Mesodermal cell (in vitro differentiated cells): ENCODE data around the gene NDFIP1.

Experiments used
- H3K27ac ChIP-seq: 2 replicates; pipeline ENCODE4 v1.7.0; 2013; ENCODE audit warnings: mild to moderate bottlenecking, low read depth, low read length, moderate library complexity; ENCODE audit not compliant: severe bottlenecking
- H3K36me3 ChIP-seq: 2 replicates; pipeline ENCODE4 v1.7.1; 2013; ENCODE audit warnings: mild to moderate bottlenecking, low read length, moderate library complexity; ENCODE audit not compliant: control insufficient read depth, insufficient read depth
- H3K4me1 ChIP-seq: one replicate; pipeline ENCODE4 v1.7.1; 2013; ENCODE audit warnings: mild to moderate bottlenecking, low read length; ENCODE audit not compliant: insufficient read depth, control insufficient read depth, poor library complexity, severe bottlenecking
- H3K4me3 ChIP-seq: 2 replicates; pipeline ENCODE4 v1.7.0; 2013; ENCODE audit warnings: low read length, control low read depth, mild to moderate bottlenecking; ENCODE audit not compliant: insufficient read depth, poor library complexity, severe bottlenecking; ENCODE audit errors: extremely low read depth
- H3K9me3 ChIP-seq: 2 replicates; pipeline ENCODE4 v1.7.1; 2013; ENCODE audit warnings: mild to moderate bottlenecking, low read length, moderate library complexity; ENCODE audit not compliant: control insufficient read depth
- WGBS, 2 experiments: methylation state at CpG; one replicate each; pipeline ENCODE4 v1.1.5; 2013; ENCODE audit warnings: missing lambda C conversion rate in 2 of 2; ENCODE audit not compliant: insufficient coverage in 2 of 2; 5-methylcytosine and 5-hydroxymethylcytosine counted together

NDFIP1 gene

DNA sequence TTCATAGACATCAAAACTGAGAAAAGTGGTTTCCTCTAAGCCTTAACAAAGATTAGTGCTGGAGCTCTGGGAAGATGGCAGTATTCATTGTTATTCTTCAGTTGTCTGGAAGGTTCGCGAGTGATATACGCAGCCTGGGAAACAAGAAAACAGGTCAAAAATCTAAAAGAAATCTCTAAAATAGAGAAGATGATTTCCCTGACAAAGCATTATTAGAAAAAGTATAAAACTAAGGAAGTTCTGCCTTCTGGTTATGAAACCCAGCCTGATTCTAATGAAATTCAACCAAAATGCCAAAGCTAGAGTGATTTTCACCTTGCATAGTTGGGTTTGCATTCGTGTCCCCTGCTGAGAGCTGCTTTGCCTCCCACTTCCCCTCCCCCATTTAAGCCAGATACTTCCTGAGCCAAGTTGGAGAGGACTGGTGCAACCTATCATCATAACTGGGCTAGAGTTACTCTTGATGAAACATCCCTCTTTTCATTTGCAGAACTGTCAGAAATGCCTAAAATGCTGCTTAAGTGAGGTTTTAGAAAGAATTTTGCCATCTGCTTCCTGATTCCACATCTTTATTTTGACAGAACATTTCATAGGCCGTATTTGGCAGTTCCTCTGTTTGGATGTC, 48.4 kb downstream of the NDFIP1 start:
- no peak overlapping the region for H3K4me3 ChIP-seq
- peaks cover 51% of the 10 kb centered on the region for H3K4me1 ChIP-seq
- H3K36me3 ChIP-seq = peaks cover 10% of the 10 kb centered on the region
- no peaks in the 10 kb centered on the region for H3K9me3 ChIP-seq
- 20 to 50% methylated on average over 1 to 2 of the region's 5 CpGs for WGBS, 2 experiments
- H3K27ac ChIP-seq = peak overlapping the region; percentile 58

DNA sequence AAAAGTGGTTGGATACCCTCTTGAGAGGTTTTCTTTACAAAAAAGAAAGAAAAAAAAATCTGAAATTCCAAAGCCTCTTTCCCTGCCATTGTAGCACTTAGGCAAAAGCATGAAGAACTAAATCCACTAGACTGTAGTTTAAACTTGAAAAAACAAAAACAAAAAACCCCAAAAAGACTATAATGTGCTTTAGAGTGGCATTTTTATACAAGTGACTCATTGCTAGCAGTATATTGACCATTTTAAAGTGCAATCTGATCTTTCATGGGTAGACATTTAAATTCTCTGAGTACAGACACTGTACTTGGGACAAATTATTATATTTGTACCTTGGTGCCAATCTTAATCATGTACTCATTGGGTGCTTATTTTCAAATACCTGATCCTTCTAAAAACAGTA, 50.8 kb downstream of the NDFIP1 start:
- H3K4me3 ChIP-seq = no peak overlapping the region
- peaks cover 36% of the 10 kb centered on the region for H3K4me1 ChIP-seq
- H3K27ac ChIP-seq = no peak overlapping the region
- peaks cover 4% of the 10 kb centered on the region for H3K36me3 ChIP-seq
- H3K9me3 ChIP-seq = no peaks in the 10 kb centered on the region

DNA sequence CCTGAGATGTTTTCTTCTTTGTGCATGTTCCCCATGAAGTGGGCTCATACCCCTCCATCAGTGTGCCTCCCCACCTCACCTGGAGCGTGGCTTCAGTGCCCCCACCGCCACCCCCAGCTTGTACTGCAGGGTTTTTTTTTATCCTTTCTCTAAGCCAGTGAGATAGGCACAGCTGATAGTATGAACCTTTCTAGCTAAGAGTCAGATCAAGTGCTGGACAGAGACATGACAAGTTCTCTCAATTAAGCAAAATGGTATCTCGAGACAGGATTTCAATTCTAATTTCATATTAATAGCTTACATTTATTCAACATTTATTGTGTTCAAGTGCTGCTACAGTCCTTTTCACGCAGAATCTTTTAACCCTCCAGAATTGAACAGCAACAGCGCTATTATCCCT, 55.7 kb downstream of the NDFIP1 start:
- Histone ChIP-seq H3K9me3 (no peaks in the 10 kb centered on the region), H3K27ac (no peak overlapping the region), H3K4me3 (no peak overlapping the region), H3K4me1 (peaks cover 26% of the 10 kb centered on the region), H3K36me3 (no peaks in the 10 kb centered on the region)
- WGBS, 2 experiments = 89 to 96% methylated on average over 2 to 4 of the region's 5 CpGs

DNA sequence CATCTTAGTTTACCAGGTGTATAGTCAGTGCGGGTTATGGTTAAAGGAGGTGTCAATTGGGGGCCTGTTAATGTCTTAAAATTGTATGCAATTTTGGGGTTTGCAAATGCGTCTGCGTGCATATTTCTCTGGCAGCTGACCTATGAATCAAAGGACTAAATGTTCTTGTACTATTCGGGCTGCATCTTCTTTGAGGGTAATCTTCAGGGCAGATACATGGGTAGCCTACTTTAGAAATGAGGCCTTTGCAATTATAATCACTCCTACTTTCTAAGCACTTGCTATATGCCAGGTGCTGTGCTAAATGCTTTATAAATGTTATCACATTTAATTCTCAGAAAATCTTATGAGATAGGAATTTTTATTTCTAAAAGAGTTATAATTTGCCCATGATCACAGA, 58.2 kb downstream of the NDFIP1 start:
- H3K36me3 ChIP-seq = no peaks in the 10 kb centered on the region
- no peak overlapping the region for H3K4me3 ChIP-seq
- H3K4me1 ChIP-seq = peaks cover 30% of the 10 kb centered on the region
- no peaks in the 10 kb centered on the region for H3K9me3 ChIP-seq
- no peak overlapping the region for H3K27ac ChIP-seq
- WGBS, 2 experiments = 93 to 97% methylated on average over 3 to 4 of the region's 4 CpGs

DNA sequence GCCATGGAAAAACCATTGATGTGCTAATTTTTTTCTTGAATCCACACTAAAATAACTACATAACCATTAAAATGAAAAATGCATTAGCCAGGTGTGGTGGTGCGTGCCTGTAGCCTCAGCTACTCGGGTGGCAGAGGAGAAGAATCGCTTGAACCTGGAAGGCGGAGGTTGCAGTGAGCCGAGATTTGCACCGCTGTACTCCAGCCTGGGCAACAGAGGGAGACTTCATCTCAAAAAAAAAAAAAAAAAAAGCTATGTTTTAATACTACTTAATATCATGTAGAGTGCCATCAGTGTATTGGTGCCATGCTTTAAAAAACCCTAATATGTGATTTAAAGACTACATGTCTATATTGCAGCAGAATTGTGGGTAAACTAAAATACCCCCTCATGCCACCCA, 58.9 kb downstream of the NDFIP1 start:
- Histone ChIP-seq H3K27ac (no peak overlapping the region), H3K4me3 (no peak overlapping the region), H3K9me3 (no peaks in the 10 kb centered on the region), H3K36me3 (no peaks in the 10 kb centered on the region), H3K4me1 (peaks cover 30% of the 10 kb centered on the region)
- 88 to 100% methylated on average over 2 to 3 of the region's 6 CpGs for WGBS, 2 experiments

DNA sequence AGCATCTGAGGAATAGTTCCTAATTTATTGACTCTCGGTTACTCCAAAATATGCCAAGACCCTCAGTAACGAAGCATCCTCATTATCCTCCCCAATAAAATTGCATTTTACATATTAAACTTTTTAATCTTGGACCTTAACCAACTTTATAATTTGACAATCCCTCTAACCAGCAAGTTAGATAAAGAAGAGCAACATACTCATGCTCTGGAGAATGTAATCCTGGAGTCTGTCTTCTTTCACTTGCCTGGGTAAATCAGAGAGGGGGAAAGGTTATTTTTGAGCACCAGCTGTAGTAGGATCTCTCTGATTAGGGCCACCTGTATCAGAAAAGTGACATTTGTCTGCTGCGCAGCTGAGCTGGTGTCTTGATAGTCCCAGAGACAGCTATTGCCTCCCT, 59.8 kb downstream of the NDFIP1 start:
- H3K9me3 ChIP-seq = no peaks in the 10 kb centered on the region
- no peak overlapping the region for H3K27ac ChIP-seq
- no peak overlapping the region for H3K4me3 ChIP-seq
- WGBS, 2 experiments = 97 to 100% methylated on average over 2 of the region's 3 CpGs
- peaks cover 30% of the 10 kb centered on the region for H3K4me1 ChIP-seq
- no peaks in the 10 kb centered on the region for H3K36me3 ChIP-seq

DNA sequence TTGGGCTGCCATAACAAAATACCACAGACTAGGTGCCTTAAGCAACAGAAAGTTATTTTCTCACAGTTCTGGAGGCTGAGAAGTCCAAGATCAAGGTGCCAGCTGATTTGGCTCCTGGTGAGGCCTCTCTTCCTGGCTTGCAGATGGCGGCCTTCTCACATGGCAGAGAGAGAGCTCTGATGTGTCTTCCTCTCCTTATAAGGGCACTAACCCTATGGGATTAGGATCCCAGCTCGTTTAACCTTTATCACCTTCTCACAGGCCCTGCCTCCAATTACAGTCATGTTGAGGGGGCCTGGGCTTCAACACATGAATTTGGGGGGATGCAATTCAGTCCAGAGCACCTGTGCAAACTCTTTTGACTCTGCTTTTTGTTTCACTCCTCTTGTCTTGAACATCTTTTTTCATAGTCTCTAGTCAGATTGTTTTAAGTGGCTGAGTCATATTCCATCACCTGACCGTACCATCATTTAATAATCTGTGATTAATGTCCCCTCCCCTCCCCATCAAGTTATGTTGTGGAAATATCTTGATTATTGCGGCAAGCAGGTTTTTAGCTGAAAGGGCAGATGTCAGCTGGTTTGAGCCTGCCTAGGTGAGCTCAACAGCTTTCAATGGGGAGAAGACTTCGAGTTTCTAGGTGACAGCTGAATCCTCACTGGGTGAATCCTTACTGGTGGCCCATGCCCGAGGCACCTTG, 61.8 kb downstream of the NDFIP1 start:
- H3K4me1 ChIP-seq = peaks cover 30% of the 10 kb centered on the region
- H3K36me3 ChIP-seq = no peaks in the 10 kb centered on the region
- H3K4me3 ChIP-seq = no peak overlapping the region
- H3K9me3 ChIP-seq = no peaks in the 10 kb centered on the region
- 84 to 89% methylated on average over 4 to 5 of the region's 6 CpGs for WGBS, 2 experiments
- peak overlapping the region; percentile 26 for H3K27ac ChIP-seq

DNA sequence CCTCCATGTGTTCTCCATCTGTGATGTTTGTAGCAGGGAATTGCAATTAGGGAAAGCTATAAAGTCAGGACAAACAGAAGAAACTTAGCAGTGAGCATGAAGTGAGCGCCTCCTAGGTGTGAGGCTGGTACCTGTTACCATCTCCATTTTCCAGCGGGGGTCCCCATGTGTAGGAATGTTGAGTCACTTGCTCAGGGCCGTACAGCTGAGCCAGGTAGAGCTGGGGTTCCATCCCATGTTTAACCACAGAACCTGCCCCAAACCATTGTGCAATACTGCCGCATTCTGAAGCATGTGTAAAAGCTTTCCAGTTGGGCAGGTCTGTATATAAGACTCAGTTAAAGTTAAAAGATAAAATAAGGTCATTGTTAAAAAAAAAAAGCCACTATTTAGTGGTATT, 62.7 kb downstream of the NDFIP1 start:
- WGBS, 2 experiments = 95% methylated on average over 3 of the region's 4 CpGs; no CpG with 5 or more reads in 1 of the 2 experiments

DNA sequence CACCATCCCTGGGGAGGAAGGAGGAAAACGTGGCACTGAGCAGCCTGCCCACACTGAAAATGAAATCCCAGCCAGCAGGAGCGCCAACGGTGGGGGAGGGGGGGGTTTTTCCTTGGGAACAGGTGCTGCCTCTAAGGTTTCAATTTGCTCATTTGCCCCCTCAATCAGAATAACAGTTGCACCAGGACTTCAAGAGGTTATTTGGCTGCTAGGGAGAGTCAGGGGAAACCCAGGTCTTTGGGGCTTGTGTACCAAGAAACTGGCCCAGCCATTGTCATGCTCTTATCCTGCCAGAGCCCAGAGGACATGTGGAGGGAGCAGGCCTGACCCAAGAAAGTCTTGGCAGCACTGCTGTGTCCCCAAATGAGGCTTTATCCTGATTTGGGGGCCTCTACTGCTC, 66.5 kb downstream of the NDFIP1 start:
- H3K9me3 ChIP-seq = no peaks in the 10 kb centered on the region
- no peak overlapping the region for H3K4me3 ChIP-seq
- peaks cover 16% of the 10 kb centered on the region for H3K4me1 ChIP-seq
- H3K27ac ChIP-seq = no peak overlapping the region
- no CpG with 5 or more reads among the region's 3 CpGs for WGBS, 2 experiments
- no peaks in the 10 kb centered on the region for H3K36me3 ChIP-seq

More for the DNA sequence above, 62.7 kb downstream of the NDFIP1 start:
- peaks cover 31% of the 10 kb centered on the region for H3K4me1 ChIP-seq
- H3K36me3 ChIP-seq = no peaks in the 10 kb centered on the region
- no peaks in the 10 kb centered on the region for H3K9me3 ChIP-seq
- H3K27ac ChIP-seq = no peak overlapping the region
- H3K4me3 ChIP-seq = no peak overlapping the region

DNA sequence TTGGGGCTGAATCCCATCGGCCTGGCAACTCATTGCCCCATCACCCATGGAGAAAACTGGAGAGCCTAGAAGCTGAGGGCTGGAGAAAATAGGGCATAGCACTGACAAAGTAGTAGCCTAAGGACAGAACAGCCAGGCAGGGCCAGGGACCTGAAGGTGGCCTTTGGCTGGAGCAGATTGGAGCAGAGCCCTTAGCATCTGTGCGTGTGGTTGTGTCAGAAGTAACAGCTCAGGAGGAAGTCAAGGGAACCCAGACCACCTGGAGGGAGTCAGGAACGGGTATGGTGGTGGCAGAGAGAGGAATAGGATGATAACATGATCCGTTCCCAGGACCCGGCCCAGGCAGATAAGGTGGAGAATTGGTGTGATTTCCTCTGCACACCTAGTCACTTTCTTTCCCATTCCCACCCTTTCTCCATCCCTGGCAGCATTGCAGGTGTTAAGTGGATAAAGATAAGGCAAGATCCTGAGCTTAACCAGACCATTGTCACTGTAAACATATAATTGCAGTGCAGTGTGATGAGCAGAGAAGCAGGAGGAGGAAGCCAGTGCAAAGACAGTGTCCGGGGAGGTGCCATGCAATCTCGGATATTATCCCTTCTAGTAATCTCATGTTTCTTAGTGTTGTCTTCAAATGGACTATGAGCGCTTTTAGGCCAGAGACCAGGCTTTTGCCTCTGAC, 67.0 kb downstream of the NDFIP1 start:
- Histone ChIP-seq H3K4me1 (peaks cover 10% of the 10 kb centered on the region), H3K27ac (no peak overlapping the region), H3K4me3 (no peak overlapping the region), H3K36me3 (no peaks in the 10 kb centered on the region), H3K9me3 (no peaks in the 10 kb centered on the region)
- WGBS, 2 experiments = 70 to 73% methylated on average over 2 of the region's 8 CpGs

DNA sequence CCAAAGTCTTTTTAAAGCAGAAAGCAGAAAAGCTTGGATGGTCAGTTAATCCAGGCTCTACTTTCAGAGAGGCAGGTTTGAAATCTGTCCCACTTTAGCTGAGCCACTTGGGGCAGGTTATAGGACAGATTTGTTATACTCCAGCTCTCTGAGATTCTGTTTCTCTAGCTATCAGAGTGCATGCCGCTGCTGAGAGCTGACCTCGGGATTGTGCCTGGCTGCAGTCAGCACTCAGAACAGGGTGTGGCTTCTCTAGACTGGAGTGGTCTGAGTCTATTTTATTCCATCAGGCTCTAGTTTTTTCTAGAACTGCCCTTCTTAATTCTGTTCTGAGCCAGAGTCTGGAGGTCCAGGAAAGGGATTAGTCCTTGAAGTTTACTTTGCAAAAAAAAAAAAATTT, 67.7 kb downstream of the NDFIP1 start:
- H3K36me3 ChIP-seq = no peaks in the 10 kb centered on the region
- peaks cover 7% of the 10 kb centered on the region for H3K4me1 ChIP-seq
- no peak overlapping the region for H3K27ac ChIP-seq
- H3K4me3 ChIP-seq = no peak overlapping the region
- 71% methylated on average over 1 of the region's 2 CpGs; no CpG with 5 or more reads in 1 of the 2 experiments for WGBS, 2 experiments
- no peaks in the 10 kb centered on the region for H3K9me3 ChIP-seq
